Putamen (tissue), 1 donor: Measurements from ENCODE around the gene GJA3.

Experiments
- DNase-seq: peaks from one replicate; pipeline ENCODE4 v3.0.0-alpha.2; 2016; ENCODE audit warnings: low spot score

Gene GJA3

GRCh38 chr13:20150561-20150960 is 10.3 kb downstream of the GJA3 start:
- no peak for DNase-seq

- DNase-seq = no peak
Measured at GRCh38 chr13:20149762-20150161, 11.1 kb downstream of the GJA3 start.

DNA sequence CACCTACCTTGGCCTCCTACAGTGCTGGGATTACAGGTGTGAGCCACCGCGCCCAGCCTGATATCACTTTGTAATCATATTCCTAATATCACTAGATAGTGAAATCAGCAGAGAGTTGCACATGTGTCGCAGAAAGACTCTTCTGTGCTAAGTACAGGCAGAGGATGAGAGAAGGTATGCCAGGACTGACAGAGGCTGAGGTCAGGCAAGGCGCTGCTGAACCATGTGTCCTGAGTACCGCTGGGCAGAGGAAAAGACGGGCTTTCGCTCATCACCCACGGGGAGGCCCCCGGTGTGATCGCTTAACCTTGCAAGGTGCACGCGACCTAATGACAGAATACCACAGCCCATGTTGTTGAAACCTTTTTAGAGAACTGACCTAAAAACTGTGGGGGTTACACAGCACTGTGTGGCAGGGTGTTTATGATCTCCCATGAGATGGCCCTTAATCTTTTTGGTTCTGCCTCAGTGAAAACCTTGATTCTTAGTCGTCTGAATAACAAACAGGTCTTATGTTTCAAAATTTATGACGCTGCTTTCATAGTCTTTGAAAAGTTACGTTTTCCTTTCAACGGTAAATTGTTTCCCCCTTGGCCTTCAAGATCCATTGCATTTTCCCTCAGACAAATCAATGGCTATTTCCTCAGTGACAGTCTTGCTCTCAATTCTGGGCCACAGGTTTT is 12.2 kb downstream of the GJA3 start:
- no peak for DNase-seq

DNA sequence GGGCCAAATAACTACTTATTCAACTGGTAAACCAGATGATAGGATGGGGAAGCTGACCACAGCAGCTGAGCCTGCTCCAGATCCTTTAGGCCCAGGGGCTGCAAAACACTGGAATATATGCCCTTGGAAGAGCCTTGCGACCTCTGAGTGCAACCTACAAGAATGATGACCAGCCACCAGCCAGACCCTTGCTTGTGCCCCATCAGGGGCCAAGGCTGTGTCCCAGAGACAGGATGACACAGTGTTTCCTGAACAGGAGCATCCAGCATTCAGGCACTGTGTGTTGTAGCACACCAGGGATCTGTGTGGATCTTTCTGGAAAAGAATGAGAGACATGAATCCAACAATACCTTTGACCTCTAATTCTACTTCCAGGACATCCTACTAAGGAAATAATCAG is 14.5 kb downstream of the GJA3 start:
- DNase-seq = no peak

DNA sequence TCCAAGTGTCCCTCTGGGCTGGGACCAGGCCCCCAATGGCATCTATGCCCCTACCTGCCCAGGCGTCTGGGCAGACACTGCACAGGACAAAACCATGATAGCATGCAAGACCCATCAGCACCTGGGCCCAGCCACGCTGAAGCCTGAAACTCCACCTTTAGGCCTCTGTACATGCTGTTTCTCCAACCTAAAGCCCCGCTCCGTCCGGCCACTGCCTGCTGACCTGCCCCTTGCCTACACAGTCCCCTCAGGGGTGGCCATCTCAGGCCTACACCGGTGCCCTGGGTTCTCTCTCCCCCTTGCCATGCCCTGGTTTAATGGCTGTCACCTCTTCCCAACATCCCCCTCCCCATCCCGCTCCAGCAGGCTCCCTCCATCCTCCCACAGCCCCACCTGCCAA is 15.3 kb downstream of the GJA3 start:
- DNase-seq = no peak

DNA sequence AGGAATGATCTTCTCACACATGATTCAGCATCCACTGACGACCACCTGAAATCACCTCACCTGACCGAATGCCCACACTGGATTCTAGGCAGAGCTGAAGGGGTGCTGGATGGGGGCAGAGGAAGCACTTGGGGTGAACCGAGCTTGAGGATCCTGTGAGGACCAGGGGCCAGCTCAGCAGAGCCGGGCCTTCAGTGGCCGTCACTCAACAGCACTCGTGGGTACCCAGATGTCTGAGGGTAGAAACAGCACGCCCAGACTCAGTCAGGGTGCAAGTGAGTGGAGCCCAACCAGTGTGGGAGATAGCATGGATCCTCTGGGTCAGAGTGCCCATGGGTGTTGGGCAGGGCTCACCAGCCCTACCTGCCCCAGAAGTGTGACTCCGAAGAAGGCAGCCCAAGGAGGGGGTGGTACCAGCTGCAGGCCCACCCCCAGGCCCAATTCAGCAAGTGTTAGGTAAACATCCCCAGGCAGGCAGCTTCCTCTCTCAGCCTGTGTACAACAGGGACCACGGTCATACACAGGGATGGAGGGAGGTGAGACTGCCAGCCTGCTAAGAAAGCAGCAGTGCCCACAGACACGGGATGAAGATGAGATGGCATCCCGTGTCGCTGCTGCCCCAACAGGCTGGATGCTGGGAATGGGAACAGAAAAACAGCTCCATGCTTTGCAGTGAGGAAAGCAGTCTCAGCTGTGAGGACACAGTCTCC is 16.6 kb downstream of the GJA3 start:
- DNase-seq = no peak

GRCh38 chr13:20142927-20143480 is 17.8 kb downstream of the GJA3 start:
- no peak for DNase-seq

DNA sequence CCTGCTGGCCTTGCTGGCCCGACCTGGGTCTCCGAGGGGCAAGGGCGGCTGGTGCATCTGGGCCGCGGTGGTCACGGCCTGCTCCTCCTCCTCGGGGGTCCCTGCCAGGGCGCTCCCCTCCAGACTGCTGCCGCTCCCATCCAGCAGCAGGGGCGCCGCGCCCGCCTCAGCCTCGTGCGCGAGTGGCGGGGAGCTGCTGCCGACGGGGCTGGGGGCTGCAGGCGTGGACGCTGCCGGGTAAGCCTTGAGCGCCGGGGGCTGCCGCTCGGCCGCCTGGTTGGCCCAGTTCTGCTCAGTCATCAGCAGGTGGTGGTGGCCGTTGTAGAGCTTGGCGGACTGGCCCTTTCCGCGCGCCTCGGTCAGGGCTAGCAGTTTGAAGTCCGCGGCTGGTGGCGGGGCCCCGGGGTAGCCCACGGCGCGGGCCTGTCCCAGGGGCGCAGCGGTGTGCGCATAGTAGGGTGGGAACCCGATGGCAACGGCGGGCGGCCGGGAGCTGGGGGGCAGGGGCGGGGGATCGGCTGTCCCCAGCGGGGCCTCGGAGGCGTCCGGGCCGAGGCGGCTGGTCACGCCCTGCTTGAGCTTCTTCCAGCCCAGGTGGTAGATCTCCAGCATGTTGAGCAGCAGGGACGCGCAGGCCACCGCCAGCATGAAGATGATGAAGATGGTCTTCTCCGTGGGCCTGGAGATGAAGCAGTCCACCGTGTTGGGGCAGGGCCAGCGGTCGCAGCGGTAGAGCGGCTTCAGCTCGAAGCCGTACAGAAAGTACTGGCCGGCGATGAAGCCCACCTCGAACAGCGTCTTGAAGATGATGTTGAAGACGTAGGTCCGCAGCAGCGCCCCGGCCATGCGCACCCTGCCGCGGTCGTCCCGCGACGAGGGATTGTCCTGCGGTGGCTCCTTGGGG is 18.6 kb downstream of the GJA3 start:
- DNase-seq = no peak

- DNase-seq = no peak
Measured at GRCh38 chr13:20141238-20142022, 19.4 kb downstream of the GJA3 start.

GRCh38 chr13:20140487-20140886 is 20.4 kb downstream of the GJA3 start:
- DNase-seq = no peak

- no peak for DNase-seq
Measured at GRCh38 chr13:20137875-20138274, 23.0 kb downstream of the GJA3 start.

DNA sequence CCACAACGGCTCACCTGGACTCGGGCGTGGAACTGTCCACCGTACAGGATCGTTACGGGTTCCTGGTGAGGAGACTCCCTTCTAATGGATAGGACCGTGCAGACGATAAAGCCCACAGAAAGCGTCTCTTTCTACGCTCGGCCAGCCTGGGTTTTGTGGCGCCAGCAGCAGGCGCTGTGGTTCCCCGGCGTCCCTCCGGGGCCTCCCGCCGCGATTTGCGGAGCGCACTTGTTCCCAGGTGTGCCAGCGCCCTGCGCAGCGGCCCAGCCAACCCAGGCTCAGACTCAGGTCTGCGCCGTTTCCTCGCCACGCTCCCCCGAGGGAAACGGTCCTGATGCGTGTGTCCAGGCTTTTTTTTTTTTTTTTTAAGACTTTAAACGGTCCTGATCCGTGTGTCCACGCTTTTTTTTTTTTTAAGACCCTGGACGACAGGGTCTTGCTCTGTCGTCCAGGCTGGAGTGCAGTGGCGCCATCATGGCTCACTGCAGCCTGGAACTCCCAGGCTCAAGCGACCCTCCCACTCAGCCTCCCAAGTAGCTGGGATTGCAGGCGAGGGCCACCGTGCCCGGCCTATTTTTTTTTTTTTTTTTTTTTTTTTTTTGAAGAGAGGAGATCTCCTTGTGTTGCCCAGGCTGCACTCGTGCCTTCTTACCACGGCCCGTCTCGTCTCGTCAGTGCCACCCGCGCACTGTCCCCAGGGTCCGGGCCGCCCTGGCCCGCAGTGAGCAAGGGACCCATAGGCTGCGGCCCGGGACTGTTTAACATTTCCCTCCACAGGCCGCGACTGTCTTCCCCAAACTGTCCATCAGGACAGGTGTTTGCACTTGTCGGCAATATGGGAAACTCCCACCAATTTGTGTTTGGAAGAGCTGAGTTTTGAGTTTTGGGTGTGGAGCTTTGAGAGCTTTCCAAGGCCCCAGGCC is 23.8 kb downstream of the GJA3 start:
- no peak for DNase-seq

- no peak for DNase-seq
Measured at GRCh38 chr13:20134732-20135131, 26.1 kb downstream of the GJA3 start.

GRCh38 chr13:20132052-20132634 is 28.7 kb downstream of the GJA3 start:
- DNase-seq = no peak

DNA sequence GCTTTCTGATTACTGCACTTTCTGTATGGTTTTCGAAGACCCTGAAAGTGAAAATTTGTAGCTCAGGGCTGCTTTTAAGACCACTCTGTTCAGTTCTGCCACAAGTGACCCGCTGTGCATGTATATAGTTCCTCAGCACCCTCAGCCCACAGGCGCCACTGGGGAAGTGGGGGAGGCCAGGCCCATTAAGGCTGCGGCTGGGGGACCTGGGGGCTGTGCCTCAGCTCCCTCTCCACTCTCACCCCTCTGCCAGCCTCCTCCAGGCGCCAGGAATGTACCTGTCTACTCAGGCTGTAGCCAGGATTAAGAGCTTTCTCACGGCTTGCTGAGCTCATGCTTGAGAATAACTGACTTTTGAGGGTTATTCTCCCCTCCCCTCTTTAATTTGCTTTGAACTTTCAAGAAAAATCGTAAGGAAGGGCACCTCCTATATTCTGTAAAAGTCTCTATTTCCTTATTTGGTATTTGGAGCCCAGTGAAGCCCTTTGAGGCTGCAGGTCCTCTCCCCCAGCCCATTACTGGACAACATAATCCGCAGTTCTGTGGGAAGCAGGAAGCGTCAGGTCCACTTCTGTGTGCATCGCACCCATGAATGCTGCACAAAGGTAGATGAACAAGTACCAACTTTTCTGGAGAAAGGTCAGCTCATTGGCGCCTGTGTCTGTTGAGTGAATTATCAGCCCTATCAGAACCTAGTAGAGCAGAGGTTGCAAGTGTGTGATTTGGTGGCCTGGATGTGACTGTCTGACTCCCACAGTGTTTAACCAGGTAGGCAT is 29.6 kb downstream of the GJA3 start:
- DNase-seq = no peak

GRCh38 chr13:20130652-20131051 is 30.2 kb downstream of the GJA3 start:
- DNase-seq = no peak

DNA sequence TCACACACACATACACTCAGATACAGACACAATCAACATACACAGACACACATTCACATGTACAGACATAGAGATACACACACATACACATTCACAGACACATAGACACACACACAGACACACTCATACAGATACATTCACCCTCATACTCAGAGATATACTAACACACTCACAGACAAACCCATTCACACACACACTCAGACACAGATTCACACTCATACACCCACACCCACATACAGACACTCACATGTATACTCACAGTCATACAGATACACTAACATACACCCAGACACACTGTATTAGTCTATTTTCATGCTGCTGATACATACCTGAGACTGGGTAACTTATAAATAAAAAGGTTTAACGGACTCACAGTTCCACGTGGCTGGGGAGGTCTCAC is 30.8 kb downstream of the GJA3 start:
- DNase-seq = no peak

DNA sequence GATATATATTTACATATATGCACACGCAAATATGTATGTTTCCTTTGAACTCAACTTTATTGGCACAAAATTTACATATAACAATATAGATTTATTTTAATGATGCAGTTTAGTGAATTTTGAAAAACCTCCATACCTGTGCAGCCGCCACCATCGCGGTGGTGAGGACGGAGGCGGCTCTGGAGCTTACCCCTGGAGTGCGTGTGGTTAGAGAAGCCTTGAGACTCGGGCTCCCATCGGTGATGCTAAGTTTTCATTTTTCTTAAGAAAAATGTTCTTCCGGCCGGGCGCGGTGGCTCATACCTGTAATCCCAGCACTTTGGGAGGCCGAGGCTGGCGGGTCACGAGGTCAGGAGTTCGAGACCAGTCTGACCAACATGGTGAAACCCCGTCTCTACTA is 31.8 kb downstream of the GJA3 start:
- no peak for DNase-seq

DNA sequence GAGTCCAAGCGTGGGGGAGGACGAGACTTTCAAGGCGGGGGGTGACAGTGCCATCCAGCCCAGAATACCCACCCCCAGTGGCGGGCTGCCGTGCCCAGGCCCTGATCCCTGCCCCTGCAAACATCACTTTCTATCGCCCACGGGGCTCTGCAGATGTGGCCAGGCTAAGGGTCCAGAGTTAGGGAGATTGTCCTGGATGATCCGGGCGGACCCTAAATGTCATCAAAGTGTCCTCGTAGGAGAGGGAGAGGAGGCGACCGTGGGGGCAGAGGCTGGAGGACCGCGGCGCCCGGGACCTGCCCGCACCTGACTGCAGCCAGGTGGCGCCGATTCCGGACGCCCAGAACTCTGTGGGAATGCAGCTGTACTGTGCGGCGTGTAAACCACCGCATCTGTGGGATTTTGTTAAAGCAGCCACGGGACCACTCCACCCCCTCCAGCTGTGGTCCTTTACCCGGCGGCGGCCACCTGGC is 32.4 kb downstream of the GJA3 start:
- no peak for DNase-seq
